ENCODE data around the gene THUMPD2.

The THUMPD2 gene

DNA sequence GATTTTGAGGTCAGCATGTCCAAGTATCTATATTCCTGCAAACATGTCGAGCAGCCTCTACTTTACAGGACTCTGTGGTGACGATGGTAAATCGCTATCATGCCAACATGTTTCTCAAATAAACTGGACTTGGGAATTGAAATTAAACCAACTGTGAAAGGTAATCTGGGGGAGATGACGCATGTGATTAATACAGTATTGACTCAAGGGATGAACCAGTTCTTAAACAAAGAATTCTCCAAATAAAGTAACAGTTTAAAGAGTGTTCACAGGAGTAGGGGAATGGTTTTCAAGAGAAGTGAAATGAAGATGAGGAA, 54.3 kb downstream of the THUMPD2 start:
- no peak for DNase-seq (ENCODE audit: low spot score)
- H3K27ac ChIP-seq, result no peak overlapping the region
- CTCF ChIA-PET, result no interaction called here
- POLR2A ChIA-PET (ENCODE audit: low non-redundant PET), result no interaction called here
- TF ChIP-seq, protein P1, sequence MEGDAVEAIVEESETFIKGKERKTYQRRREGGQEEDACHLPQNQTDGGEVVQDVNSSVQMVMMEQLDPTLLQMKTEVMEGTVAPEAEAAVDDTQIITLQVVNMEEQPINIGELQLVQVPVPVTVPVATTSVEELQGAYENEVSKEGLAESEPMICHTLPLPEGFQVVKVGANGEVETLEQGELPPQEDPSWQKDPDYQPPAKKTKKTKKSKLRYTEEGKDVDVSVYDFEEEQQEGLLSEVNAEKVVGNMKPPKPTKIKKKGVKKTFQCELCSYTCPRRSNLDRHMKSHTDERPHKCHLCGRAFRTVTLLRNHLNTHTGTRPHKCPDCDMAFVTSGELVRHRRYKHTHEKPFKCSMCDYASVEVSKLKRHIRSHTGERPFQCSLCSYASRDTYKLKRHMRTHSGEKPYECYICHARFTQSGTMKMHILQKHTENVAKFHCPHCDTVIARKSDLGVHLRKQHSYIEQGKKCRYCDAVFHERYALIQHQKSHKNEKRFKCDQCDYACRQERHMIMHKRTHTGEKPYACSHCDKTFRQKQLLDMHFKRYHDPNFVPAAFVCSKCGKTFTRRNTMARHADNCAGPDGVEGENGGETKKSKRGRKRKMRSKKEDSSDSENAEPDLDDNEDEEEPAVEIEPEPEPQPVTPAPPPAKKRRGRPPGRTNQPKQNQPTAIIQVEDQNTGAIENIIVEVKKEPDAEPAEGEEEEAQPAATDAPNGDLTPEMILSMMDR (conservative IDR thresholded peaks at IDR 0.05; ENCODE audit: low read depth), result no peak

DNA sequence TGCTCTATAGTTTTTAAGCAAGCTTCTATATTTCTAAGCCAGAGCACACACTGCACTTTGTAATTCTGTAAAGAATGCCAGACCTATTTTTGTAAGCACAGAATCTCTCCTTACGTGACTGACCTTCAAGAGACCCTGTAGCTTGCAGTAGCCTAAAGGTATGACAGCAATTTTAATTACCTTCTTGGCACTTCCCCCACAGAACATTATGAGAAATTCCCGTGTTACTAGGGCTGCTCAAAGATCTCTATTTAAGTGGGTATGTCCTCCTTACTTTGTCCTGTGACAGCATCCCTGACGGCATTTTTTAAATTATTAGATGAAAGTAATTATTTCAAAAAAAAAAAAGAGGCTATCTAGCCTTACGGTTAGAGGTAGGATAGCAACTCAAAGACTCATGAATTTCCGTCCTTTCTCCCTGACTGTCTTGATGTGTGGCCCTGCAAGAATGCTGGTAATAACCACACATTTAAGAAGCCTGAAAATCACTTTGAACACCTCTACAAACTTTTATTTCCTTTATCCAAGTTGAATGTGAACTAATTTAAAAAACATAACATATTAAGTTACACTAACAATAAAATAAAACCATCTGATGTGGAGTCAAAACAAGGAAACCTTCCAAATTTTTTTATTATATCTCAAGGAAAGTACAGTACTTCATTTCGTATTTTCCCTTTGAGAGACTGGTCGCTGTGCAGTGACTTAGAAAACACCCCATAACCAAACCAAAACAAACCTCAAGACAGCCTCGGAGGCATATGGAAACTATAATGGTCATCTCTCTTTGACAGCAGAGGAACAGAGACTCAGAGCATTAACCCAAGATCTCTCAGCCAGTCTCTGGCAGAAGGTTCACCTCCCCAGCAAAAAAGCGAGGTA, 54.9 kb downstream of the THUMPD2 start:
- ChIA-PET CTCF (no interaction called here), POLR2A (ENCODE audit: low non-redundant PET) (no interaction called here)
- TF ChIP-seq, protein P1 (conservative IDR thresholded peaks at IDR 0.05; ENCODE audit: low read depth), result no peak
- DNase-seq (ENCODE audit: low spot score), result no peak
- no peak overlapping the region for H3K27ac ChIP-seq

DNA sequence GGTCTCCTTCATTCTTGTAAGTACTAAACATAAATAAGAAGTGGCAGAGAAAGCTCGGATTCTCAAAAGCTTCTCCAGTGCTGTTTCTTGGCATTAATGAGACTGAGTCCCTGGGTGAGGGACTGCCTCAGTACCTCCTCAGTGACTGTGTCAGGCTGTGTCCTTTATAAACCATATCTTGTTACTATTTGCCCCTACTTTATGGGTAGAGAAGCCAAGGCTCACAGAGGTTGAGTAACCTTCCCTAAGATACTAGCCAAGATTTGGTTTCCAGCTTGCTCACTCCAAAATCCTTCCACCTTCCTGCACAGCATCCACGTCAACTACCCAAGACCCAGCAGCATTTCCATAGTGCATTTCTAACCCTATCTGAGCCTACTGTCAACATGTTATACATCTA, 55.6 kb downstream of the THUMPD2 start:
- TF ChIP-seq, protein P1 (conservative IDR thresholded peaks at IDR 0.05; ENCODE audit: low read depth), result no peak
- ChIA-PET POLR2A (ENCODE audit: low non-redundant PET) (no interaction called here), CTCF (no interaction called here)
- no peak overlapping the region for H3K27ac ChIP-seq
- no peak for DNase-seq (ENCODE audit: low spot score)

DNA sequence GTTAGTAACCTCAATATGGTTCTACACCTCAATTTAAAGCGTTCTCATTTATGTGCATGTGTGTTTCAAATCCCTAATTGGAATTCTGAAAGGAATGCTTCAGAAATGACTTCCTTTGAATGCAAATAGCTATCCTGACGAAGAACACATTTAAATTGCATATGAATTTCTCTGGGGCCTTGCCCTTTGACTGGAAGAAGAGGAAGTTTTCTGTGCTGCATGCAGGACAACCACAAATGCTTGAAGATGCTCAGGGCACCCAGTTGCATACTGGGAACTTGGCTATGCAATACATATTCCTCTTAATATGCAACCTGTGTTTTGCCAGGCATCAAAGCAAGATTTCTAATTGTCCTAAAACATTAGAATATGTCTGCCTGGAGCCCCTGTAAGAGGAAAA, 58.1 kb downstream of the THUMPD2 start:
- TF ChIP-seq, protein P1 (conservative IDR thresholded peaks at IDR 0.05; ENCODE audit: low read depth), result no peak
- H3K27ac ChIP-seq, result no peak overlapping the region
- POLR2A ChIA-PET (ENCODE audit: low non-redundant PET), result no interaction called here
- CTCF ChIA-PET, result no interaction called here
- DNase-seq (ENCODE audit: low spot score), result no peak

DNA sequence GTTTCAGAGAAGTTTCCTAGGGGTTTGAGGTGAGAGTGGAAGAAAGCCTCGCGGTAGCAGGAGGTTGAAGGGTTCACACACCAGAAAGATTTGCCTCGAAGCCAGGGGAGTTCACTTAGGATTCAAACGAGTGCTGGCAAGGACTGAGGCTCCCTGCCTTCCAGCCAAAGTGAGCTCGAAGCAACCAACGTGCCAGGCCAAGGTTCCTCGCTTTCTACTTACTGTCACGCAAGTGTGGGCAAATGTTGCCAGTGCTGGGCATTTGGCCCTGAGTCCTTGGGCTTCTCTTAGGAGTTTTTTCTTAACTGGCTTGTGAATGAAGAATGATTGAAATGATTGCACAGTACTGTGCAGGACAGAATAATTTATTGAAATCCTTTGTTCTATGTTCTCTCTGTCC, 59.7 kb downstream of the THUMPD2 start:
- no peak overlapping the region for H3K27ac ChIP-seq
- ChIA-PET CTCF (no interaction called here), POLR2A (ENCODE audit: low non-redundant PET) (no interaction called here)
- TF ChIP-seq, protein P1 (conservative IDR thresholded peaks at IDR 0.05; ENCODE audit: low read depth), result no peak
- no peak for DNase-seq (ENCODE audit: low spot score)

DNA sequence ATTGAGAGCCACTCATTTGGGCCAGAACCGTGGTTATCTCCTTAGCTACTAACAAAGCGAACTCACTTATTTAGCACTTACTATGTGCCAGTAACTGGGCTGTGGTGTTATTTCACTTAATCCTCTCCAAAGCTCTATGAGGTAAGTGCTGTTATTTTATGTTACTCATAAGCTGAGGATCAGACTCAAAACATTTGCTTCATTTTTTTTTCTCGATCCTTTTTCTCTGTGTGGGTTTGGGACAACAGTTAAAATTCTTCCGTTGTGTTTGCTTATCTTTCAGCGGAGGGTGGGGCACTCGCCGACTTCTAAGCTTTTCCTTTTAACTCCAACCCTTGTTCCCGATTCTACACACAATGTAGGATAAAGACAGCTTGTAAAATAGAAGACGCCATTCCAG, 60.6 kb downstream of the THUMPD2 start:
- TF ChIP-seq, protein P1 (conservative IDR thresholded peaks at IDR 0.05; ENCODE audit: low read depth), result no peak
- ChIA-PET CTCF (interaction anchor here (0.8 kb wide), 1 partner anchor 148 kb away, joined by 6 read pairs; no protein-coding TSS in a partner anchor), POLR2A (ENCODE audit: low non-redundant PET) (no interaction called here)
- no peak overlapping the region for H3K27ac ChIP-seq
- DNase-seq (ENCODE audit: low spot score), result no peak
